Suppressor macrophage (primary cell): ENCODE measurements around the gene BBX.

Experiments
- DNase-seq, 4 experiments: peaks; one replicate each; pipeline ENCODE4 v3.0.0-alpha.2; 2020 to 2022
- total RNA-seq, 17 experiments: gene quantifications; one replicate each; lab custom pipeline; 2026; ENCODE audit warnings: mixed read lengths in 6 of 17, inconsistent platforms in 3 of 17; lab: John Stamatoyannopoulos, UW

BBX gene
- 39.4 to 71.9 (median 57.6) reads per million in 17 experiments for total RNA-seq

DNA sequence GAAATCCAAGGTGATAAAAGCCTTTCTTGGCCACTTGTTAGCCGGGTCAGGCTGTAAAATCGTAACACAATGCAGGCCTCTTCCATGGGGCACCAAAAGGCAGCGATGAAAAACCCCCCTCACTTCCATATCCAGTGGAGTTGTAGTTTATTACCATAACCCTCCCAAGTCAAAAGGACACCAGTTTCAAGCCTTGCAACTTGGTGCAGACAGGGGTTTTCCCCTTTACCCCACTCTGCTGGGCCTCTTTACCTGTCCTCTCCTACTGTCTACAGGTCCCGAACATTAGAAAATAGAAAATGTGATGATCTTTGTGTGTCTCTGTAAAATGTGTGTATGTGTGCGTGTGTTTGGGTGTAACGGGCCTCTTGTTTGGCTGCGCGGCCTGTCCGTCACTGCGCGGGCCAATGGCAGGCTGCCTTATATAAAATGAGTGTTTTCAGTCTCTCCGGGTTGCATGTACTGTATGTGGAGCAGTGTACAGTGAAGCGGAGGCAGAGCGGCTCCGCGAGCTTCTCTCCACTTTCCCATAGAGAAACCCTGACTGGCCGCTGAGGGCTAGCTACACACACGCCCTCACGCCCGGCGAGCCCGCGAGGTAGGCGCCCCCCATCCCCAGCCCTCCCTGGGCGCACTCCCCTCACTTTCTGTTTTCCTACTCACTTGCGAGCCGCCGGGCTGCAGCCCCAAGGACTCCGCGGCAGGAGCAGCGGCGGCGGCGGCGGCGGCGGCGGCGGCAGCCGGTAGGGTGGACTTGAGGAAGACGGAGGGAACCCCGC, at the start of gene BBX:
Gene BBX (plus strand): TSS at position 453 of the 779 bp plus-strand sequence. CDS start 187,499 bp downstream, outside the sequence.
- DNase-seq, result peak; percentile 92 to 96 (median 94)

DNA sequence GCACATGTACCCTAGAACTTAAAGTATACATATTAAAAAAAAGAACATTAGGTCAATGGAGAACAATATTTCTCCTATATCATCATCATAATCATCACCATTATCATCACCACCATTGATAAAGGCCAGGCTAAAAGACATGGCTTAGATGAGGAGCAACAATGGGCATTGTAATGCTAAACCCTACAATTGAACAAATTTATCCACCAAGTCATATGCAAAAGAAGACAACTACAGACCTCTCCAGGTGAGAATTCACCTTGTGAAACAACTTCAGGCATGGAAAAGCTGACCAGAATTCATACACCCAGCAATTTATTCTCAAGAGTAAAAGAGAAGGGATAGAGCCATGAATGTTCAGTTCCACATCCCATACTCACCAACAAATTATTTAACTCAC, 46.3 kb upstream of the BBX start:
- no peak for DNase-seq

DNA sequence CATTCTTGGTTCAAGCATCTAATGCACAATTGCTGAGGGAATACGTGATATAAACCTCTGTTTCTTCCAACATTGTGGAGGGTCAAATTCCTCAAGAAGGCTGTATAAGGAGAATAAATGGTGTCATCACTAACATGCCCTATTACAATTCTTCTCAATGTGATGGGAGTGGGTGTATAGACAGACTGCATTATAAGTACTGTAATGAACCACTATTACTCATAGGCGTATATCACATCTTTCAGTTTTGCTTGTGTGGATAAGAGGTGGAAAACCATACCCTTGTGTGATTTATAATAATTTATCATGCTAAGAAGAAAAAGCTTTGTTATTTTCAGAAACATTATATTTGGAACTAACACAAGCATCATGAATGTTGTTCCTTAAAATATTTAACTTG, 35.3 kb upstream of the BBX start:
- no peak for DNase-seq

DNA sequence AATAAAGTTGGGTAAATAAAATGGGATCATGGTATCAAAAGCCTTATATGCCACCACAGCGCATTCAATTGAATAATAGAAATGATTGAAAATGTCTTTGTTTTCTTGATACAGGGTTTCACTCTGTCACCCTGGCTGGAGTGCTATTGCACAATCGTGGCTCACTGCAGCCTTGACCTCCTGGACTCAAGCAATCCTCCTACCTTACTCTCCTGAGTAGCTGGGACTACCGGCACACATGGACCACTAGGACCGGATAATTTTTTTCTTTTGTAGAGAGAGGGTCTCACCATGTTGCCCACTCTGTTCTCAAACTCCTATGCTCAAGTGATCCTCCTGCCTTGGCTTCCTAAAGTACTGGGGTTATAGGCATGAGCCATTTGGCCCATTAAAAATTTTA, 33.8 kb upstream of the BBX start:
- DNase-seq, result no peak

DNA sequence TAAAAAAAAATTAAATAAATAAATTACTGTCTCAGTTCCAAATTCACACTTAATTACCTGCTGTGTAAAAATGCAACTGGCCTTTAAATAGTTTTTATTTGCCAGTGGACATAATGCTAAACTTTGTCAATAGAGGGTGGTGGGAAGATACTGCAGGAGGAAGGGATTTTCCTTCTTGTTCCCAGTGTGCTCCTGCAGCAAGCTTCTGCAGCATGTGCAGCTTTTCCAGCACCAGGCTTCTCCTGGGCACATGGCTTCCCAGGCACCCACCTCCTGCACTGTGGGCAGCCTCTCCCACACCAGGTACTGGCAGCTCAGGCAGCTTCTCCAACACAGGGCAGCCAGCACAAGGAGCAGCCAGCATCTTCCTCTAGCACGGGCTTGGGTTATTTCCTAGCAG, 29.6 kb upstream of the BBX start:
- no peak for DNase-seq

DNA sequence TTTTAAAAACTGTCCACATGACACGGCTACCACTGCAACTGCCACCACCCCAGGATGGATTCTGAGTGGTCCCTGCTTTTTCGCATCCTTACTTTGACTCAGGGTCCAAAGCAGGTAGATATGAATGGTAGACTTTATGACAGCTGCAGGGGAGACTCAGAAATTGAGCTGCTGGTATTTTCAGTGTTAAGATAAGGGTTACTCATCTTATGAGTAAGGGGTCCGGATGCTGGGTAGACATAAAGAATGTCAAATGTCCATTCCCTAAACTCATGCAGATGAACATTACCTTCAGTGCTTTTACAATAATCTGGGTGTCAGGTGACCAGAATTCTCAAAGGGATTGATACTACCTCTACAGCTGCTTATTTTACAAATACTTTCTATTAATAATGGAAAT, 25.9 kb upstream of the BBX start:
- DNase-seq, result no peak

DNA sequence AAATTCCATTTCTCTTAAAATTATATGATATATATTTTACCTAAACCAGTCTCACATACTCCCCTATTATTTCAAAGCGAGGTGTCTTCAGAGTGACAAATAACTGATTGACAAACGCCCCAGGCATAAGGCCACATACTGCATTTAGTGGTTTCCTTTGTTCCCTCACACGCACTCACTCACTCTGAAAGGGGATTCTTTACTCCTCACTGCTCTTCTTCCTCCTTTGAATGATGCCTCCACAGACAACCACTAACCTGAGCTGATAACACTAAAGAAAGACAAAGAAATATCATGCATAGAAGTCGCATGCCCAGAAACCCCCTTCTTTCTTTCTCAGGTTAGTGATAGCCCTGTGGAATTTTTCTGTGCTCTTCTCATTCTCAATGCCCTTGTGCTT, 24.1 kb upstream of the BBX start:
- no peak for DNase-seq

DNA sequence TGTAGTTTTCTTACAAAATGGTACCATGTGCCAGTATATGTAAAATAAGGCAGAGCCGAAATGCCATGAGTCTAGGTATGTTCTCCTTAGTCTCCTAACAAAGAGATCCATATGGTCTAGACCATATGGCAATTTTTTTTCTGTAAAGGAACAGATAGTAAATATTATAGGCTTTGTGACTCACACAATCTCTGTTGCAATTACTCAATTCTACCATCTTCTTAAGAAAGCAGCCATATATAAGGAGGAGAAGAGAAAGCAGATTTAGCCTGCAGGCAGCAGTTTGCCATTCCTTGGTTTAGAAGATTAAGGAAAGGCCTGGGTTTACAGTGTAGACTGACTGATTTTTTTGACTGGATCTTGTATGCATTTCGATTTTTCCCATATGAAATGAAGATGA, 16.3 kb upstream of the BBX start:
- no peak for DNase-seq

DNA sequence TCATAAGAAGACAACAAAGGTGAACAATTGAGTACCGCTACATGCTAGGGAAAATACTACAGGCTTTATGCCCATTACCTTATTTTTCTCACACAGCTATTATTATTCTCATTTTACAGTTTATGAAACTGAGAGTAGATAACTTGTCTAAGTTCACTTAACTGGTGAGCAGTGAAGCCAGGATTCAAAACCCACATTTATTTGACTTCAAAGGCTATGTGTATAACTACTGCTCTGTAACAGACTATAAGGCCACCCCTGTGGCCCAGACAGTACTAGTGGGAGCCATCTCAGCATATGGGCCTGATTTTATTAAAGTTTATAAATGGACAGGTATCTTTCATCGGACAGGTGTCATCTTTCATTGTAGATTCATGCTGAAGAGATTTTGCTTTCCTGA, 14.4 kb upstream of the BBX start:
- no peak for DNase-seq

DNA sequence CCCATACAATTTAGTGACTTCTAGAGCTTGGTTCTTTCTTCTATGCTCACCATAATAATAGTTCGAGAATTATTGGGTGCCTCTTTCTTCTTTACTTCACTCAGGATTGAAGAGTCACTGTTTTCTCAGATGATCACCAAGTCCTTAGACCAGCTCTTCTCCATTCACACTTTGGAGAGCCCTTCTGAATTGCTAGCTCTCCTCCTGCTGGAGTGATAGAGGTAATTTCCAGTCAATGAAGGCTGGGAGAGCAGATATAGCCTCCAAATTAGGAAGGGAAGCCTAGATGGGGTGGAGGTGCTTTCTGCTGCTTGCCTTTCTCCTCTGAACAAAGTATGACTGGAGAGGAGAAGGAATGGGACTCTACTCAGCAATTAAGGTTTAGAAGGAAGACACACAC, 10.7 kb upstream of the BBX start:
- no peak for DNase-seq

DNA sequence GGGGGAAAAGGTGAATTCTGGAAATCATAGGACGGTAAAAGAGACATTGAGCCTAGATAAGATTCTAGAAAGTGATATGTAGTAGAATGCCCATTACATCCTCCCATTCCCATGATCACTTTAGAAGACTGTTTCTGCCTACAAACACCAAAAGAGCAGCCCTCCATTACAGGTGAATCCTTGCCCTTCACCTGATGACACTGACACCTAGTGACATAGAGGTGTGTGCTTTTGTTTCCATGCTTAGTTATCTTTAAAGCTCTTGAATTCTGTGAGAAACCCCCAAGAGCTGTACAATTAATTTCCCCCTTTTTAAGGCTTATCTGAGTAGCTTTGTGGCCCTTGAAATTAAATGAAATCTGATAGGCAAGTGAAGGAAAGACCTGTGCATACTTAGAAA, 8.3 kb upstream of the BBX start:
- DNase-seq, result no peak

DNA sequence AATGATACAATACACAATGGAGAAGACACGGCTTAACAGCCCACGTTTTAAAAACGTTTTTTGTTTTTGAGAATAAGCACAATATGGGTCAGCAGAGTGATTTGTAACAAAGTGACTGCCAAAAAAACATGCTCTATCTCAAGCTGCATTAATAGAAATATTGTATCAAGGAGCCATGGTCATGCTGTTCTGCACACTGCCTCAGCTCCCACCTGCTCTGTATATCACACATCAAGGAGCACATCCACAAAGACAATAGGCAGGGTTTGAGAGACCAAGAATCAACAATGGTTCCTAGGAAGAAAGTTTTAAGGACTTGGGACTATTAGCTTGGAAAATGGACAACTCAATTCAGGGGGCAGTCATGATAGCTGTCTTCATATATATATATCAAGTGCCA, 6.3 kb upstream of the BBX start:
- DNase-seq, result no peak

DNA sequence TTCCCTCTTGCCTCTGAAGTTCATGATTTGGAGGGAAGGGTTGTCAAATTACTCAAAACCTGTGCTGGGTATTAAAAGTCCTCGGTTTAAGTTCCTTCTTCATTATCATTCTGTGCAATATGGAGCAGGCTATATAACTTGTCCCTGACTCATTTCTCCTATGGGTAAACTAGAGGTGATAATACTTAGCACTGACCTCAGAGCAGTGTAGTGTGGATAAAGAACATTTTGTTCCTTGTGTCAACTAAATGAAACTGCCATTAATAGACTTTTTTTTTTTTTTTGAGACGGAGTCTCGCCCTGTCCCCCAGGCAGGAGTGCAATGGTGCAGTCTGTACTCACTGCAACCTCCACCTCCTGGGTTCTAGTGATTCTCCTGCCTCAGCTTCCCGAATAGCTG, 2.2 kb upstream of the BBX start:
- no peak for DNase-seq

DNA sequence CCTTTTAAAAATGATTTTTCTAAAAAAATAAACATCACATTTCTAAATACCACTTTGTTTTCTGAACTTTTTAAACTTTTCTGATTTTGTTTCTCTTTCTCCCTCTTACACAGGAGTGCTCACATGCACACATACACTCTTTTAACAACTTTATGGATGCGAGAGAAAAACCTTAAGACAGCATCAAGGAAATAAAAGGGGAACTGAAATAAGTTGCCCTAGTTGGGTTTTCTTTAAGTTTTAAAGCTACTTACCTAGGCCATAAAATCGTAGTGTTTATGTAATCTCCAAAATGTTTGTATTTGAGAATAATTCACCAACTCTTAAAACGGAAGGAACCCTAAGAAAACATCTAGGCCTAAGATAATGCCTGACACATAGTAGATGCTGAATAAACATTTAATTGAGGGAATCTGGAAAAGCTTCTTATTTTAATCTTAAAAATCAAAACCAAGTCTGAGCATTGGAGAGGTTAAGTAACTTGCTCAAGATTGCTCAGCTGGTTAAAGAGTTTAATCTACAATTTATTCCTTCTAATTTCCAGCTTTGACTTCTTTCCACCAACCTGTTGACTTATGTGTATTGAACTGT, 1.2 kb upstream of the BBX start:
- DNase-seq, result no peak

DNA sequence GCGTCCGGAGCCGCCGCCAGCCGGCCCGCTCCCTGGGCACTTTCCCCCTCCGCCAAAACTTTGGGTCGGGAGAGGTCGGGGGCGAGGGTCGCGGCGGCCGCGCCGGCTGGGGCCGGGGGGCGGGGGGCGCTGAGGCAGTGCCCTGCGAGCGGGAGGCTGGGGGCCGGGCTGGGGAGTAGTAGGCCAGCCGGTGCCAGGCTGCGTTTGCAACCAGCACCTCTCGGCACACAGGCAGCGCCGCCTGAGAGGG, 452 bp downstream of the BBX start:
- no peak for DNase-seq

DNA sequence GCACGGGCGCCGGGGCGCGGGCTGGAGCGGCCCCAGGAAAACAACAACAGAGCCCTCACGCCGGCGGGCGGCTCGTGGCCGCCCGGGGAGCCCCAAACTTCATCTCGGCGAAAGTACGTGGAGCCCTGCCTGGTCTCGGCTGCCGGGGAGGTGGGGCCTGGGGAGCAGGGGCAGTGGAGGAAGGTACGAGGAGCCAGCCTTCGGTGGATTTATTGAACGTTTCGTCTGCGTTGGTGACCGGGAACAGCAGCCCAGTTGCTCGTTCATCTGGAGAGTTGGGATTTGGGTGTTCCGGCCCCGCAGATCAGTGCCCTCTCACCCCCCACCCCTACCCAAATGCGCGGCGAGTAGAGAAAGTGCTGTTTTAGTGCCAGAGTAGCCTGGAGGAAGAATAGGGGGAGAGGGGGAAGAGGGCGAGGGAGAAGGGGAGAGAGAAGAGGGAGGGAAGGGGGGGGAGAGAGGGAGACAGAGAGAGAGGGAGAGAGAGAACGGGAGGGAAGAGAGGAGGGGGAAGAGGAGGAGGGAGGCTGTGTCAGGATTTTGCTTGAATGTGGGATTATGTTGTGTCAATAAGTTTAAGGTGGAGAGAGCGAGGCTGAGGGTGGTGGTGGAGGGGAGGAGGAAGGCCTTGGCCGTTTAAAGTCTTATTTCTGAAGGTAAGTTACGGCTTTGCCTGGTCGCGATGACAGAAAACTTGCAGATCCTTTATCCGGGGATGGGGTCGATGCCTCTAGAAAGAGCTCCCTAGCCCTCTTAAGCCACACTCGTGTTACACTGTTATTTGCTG, 970 bp downstream of the BBX start:
- peak; percentile 28 to 65 (median 54) for DNase-seq

DNA sequence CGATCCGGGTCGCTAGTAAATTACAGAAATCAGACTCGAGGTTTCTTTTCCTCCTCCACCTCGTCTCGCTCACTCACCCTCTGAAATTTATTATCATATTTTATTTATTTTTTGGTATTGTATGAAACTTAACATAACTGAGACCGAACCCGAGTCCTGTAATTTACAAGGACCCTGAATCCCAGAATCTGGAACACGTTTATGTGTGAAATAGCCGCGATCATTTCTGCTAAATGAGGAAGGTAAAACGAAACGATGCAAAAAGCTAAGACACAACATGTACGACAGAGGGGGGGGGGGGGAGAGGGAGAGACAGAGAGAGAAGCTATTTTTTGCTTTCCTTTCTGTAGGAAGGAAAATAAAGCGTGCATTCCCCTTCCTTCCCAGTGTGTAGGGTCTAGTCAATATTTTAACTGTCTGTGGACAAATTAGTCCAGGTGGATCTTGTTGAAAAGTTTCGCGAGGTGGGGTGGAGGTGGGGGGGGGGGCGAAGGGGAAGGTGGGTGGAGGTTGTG, 1.6 kb downstream of the BBX start:
- DNase-seq, result peak; percentile 21 to 60 (median 40)

DNA sequence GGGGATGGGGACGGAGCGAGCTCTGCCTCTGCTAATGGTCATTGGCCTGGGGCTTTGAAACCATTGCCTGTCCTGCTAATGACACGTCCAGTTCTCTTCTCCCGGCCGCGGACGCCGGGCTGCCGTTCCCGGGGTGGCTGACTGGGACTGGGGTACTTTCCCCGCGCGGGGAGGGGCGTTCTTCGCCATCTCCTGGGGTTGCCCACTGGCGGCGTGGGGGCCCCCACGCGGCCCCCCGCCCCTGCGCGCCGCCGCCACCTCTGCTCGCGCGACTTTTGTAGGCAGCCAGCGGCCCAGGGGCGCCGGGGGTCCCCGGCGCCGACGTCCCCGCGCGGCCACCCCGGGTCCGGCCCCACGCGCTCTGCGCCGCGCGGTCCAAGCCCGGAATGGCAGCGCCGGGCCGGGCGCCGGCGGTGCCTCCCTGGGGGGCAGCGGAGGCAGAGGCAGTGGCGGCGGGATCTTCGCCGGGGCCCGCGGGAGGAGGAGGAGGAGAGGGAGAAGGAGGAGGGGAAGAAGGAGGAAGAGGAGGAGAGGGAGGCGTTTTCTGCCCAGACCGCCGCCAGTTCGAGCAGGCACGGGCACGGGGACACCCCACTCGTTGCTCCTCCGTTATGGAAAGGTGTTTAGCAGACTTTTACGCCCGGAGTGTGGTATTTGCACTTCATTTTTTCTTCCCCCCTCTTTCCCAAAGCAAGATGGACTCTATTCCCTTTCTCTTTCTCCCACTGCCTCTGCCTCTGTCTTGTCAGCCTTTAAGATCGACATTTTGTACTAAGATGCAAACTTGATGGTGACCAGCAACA, 2.3 kb downstream of the BBX start:
- DNase-seq, result peak; percentile 15 to 67 (median 48)

DNA sequence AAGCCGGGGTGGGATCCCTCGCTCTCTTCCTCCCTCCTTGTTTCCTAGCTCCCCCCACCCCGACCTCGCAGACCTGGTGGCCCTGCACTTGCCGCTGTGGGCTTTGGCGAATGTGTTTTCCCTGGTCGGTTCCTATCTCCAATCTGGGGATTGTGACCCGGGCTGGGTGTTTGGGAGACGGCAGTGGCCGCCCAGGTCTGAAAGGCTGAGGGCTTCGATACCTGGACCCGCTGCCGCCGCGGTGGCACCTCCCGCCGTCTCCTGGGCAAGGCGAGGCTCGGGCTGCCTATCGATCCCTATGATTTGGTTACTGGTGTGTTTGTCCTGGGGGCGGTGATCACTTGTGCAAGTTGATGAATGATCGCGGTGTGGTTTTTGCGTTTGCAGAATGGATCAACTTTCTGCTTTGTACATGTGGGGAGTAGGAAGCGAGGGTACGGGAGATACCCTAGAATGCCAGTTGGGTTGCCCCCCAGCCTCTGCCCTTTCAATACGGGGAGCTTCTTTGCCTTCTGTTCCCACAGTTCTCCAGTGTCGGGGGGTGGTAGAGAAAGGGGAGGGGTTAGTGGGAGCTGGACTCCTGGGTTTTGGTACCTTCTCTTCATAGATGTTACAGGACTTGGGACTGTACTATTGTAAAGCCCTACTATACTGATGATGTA, 3.0 kb downstream of the BBX start:
- DNase-seq, result peak in 3 of 4 experiments; percentile 4 to 32 (median 8)

DNA sequence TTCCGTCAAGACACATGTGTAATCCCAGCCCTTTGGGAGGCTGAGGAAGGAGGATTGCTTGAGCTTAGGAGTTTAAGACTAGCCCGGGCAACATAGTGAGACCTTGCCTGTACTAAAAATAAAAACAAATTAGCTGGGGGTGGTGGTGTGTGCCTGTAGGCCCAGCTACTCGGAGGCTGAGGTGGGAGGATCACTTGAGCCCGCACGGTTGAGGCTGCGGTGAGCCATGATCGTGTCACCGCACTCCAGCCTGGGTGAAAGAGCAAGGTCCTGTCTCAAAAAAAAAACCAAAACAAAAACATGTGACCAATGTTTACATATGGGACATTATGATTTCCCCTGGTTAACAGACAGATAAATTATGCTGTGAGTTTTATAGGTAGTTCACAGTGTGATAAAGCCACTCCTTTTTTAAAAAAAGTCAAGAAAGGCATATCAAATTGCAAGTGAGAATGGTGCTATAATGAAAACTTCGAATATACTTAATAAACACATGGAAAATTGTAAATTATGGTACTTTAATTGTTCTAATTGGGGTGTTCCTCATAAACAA, 9.2 kb downstream of the BBX start:
- DNase-seq, result no peak

DNA sequence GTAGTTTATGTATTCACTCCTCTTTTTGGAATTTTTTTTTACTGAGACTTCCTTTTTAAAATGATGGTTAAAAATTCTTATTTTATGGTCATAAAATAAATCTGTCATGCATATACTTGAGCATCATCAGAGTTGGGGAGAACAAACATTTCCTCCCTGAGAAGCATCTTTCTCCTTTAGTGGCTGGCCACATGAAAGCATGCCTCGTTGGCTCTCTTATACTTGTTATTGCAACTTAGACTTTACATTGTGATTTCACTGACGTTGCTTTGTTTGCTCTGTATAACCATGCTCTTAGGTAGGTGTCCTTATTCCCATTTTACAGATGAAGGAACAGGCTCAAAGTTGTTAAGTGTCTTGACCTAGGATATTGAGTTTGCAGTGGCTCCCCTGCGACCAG, 18.1 kb downstream of the BBX start:
- no peak for DNase-seq

DNA sequence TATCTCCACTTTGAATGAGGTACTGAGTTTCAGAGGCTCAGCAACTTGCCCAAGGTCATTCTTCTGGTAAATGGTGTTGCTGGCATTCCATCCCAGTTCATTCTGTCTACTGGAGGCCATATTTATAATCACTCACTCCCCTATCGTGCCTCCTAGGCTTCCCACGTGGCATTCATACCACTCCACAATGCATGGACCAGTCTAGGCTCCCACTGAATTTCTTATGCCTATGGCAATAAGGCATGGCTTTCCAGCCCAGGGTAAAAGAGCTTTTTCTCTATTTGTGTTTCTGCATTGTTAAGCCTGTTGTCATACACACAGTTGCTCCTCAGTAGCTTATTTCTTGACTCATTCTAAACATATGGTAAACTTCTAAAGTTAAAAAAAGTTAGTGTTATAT, 19.9 kb downstream of the BBX start:
- DNase-seq, result no peak
